Loucy (cell line): ENCODE results near the gene RERE.
"Not testable (repeated sequence)": the region's sequence is repeated elsewhere in the genome, so short reads cannot be mapped to it uniquely, and the experiment has no call there.

Experiments used
- H2AFZ ChIP-seq: fragments of 200-600 bp; sonication (generic); 2 replicates; pipeline ENCODE4 v1.6.0; 2016; ENCODE audit warnings: antibody characterized with exemption, mild to moderate bottlenecking, low read length, moderate library complexity
- H3F3A ChIP-seq: fragments of 200-600 bp; 2 replicates; pipeline ENCODE4 v1.6.0; 2016; ENCODE audit warnings: antibody characterized with exemption, low read depth, mild to moderate bottlenecking
- H3K27me3 ChIP-seq: fragments of 200-600 bp; sonication (generic); 2 replicates; pipeline ENCODE4 v1.6.1; 2014; ENCODE audit warnings: low read length, mild to moderate bottlenecking; ENCODE audit not compliant: insufficient read depth, poor library complexity, severe bottlenecking
- H3K36me3 ChIP-seq: fragments of 200-600 bp; sonication (generic); 2 replicates; pipeline ENCODE4 v1.6.1; 2016; ENCODE audit warnings: low read length; ENCODE audit not compliant: insufficient read depth
- H3K4me1 ChIP-seq: fragments of 200-600 bp; sonication (generic); 2 replicates; pipeline ENCODE4 v1.5.1; 2014; ENCODE audit warnings: low read length, mild to moderate bottlenecking; ENCODE audit not compliant: insufficient read depth, poor library complexity, severe bottlenecking
- H3K4me2 ChIP-seq: fragments of 200-600 bp; sonication (generic); 2 replicates; pipeline ENCODE4 v1.6.0; 2014; ENCODE audit warnings: antibody characterized with exemption, low read length, low read depth, mild to moderate bottlenecking; ENCODE audit not compliant: poor library complexity, severe bottlenecking
- H3K4me3 ChIP-seq: fragments of 200-600 bp; sonication (generic); 2 replicates; pipeline ENCODE4 v1.5.1; 2014; ENCODE audit warnings: low read length, mild to moderate bottlenecking, mixed read lengths; ENCODE audit not compliant: poor library complexity, severe bottlenecking
- H3K79me2 ChIP-seq: fragments of 200-600 bp; sonication (generic); 2 replicates; pipeline ENCODE4 v1.6.1; 2014; ENCODE audit warnings: low read length; ENCODE audit not compliant: insufficient read depth
- H3K9ac ChIP-seq: fragments of 200-600 bp; sonication (generic); 2 replicates; pipeline ENCODE4 v1.6.0; 2014; ENCODE audit warnings: mild to moderate bottlenecking, low read depth, low read length, moderate library complexity; ENCODE audit not compliant: poor library complexity, severe bottlenecking
- H3K9me2 ChIP-seq: fragments of 200-600 bp; sonication (generic); replicated peaks from 2 replicates; pipeline ENCODE4 v1.6.1; 2016; ENCODE audit warnings: low read depth, low read length, mixed read lengths
- H3K9me3 ChIP-seq: fragments of 200-600 bp; sonication (generic); 2 replicates; pipeline ENCODE4 v1.6.1; 2014; ENCODE audit warnings: mild to moderate bottlenecking, antibody characterized with exemption, low read length, low read depth; ENCODE audit not compliant: insufficient read depth
- H4K20me1 ChIP-seq: fragments of 200-600 bp; sonication (generic); 2 replicates; pipeline ENCODE4 v1.6.0; 2014; ENCODE audit warnings: antibody characterized with exemption, low read length, mild to moderate bottlenecking; ENCODE audit not compliant: insufficient read depth, poor library complexity, severe bottlenecking
- CTCF ChIP-seq: fragments of 200-600 bp; sonication (generic); conservative IDR thresholded peaks from 2 replicates; pipeline ENCODE4 v1.5.1; 2014; ENCODE audit warnings: mild to moderate bottlenecking, antibody characterized with exemption, low read length
- EZH2phosphoT487 ChIP-seq: fragments of 200-600 bp; IDR thresholded peaks from 2 replicates; pipeline ENCODE4 v1.6.1; 2018; ENCODE audit warnings: antibody characterized with exemption, mild to moderate bottlenecking, moderate library complexity, borderline replicate concordance

The RERE gene

GRCh38 chr1:8699679-8700078, 117.8 kb downstream of the RERE start:
- H3K4me1 ChIP-seq, result peaks cover 25% of the 10 kb centered on the region
- H2AFZ ChIP-seq, result no peak overlapping the region
- peaks cover 82% of the 10 kb centered on the region for H4K20me1 ChIP-seq
- H3K4me2 ChIP-seq, result no peak overlapping the region
- H3F3A ChIP-seq, result no peaks in the 10 kb centered on the region
- H3K9ac ChIP-seq, result no peak overlapping the region
- peaks cover 15% of the 10 kb centered on the region for H3K27me3 ChIP-seq
- H3K79me2 ChIP-seq, result peaks cover 32% of the 10 kb centered on the region
- no peak for TF ChIP-seq EZH2phosphoT487
- no peak for TF ChIP-seq CTCF
- H3K9me2 ChIP-seq, result no peaks in the 10 kb centered on the region
- no peaks in the 10 kb centered on the region for H3K36me3 ChIP-seq
- H3K9me3 ChIP-seq, result no peaks in the 10 kb centered on the region
- no peak overlapping the region for H3K4me3 ChIP-seq

GRCh38 chr1:8698937-8699447, 118.4 kb downstream of the RERE start:
- Histone ChIP-seq H2AFZ (no peak overlapping the region), H3K4me3 (no peak overlapping the region), H3F3A (no peaks in the 10 kb centered on the region), H3K36me3 (no peaks in the 10 kb centered on the region), H3K9me3 (no peaks in the 10 kb centered on the region), H3K4me2 (no peak overlapping the region), H4K20me1 (peaks cover 82% of the 10 kb centered on the region), H3K79me2 (peaks cover 39% of the 10 kb centered on the region), H3K4me1 (peaks cover 25% of the 10 kb centered on the region), H3K9me2 (no peaks in the 10 kb centered on the region), H3K27me3 (peaks cover 15% of the 10 kb centered on the region), H3K9ac (no peak overlapping the region)
- TF ChIP-seq CTCF, result no peak

GRCh38 chr1:8698012-8698630, 119.3 kb downstream of the RERE start:
- H3K9me2 ChIP-seq, result no peaks in the 10 kb centered on the region
- H3K4me1 ChIP-seq, result peaks cover 21% of the 10 kb centered on the region
- H3K4me2 ChIP-seq, result no peak overlapping the region
- H3K4me3 ChIP-seq, result no peak overlapping the region
- no peaks in the 10 kb centered on the region for H3K36me3 ChIP-seq
- peaks cover 85% of the 10 kb centered on the region for H4K20me1 ChIP-seq
- TF ChIP-seq CTCF (no peak), EZH2phosphoT487 (no peak)
- peaks cover 15% of the 10 kb centered on the region for H3K27me3 ChIP-seq
- H3K79me2 ChIP-seq, result peaks cover 45% of the 10 kb centered on the region
- no peak overlapping the region for H3K9ac ChIP-seq
- H3K9me3 ChIP-seq, result no peaks in the 10 kb centered on the region
- no peaks in the 10 kb centered on the region for H3F3A ChIP-seq
- no peak overlapping the region for H2AFZ ChIP-seq

GRCh38 chr1:8695442-8695841, 122.0 kb downstream of the RERE start:
- not testable (repeated sequence) for H3K9ac ChIP-seq, H3K9me2 ChIP-seq, H2AFZ ChIP-seq, H3K4me2 ChIP-seq, H3K9me3 ChIP-seq, H3K36me3 ChIP-seq, H3K4me3 ChIP-seq, H3F3A ChIP-seq, H3K27me3 ChIP-seq, H3K4me1 ChIP-seq
- Histone ChIP-seq H3K79me2 (peaks cover 56% of the 10 kb centered on the region), H4K20me1 (peaks cover 66% of the 10 kb centered on the region)
